K562 (cell line): Measurements from ENCODE around the gene RNF4. TPM values are rescaled to one million over a fixed set of nuclear protein-coding genes. Genes with fewer than 3 reads are reported as not detected.

Experiments
- ATF4 ChIP-seq: fragments of 450-650 bp; formaldehyde crosslinking; IDR thresholded peaks from 2 replicates; pipeline ENCODE4 v1.4.0; 2022; ENCODE audit warnings: mild to moderate bottlenecking, moderate library complexity
- BHLHE40 ChIP-seq: IDR thresholded peaks from 2 replicates; pipeline ENCODE4 v1.6.1; 2011; ENCODE audit warnings: low read length, improper control_type of control experiment
- CEBPB ChIP-seq: fragments of 450-650 bp; IDR thresholded peaks from 2 replicates; pipeline ENCODE4 v1.6.1; 2016; ENCODE audit warnings: missing genetic modification characterization, missing compliant biosample characterization
- ID3 ChIP-seq, 2 experiments: fragments of 250-450 bp in 1 of 2; fragments of 450-650 bp in 1 of 2; sonication (Bioruptor Pico) in 1 of 2; IDR thresholded peaks; 2 replicates each; pipeline versions ENCODE4 v1.6.1 to v1.8.0; 2016 to 2021; ENCODE audit warnings: mild to moderate bottlenecking in 2 of 2, moderate library complexity in 2 of 2, missing compliant biosample characterization in 1 of 2, missing genetic modification characterization in 1 of 2
- KLF13 ChIP-seq: fragments of 450-650 bp; IDR thresholded peaks from 2 replicates; pipeline ENCODE4 v1.6.1; 2016; ENCODE audit warnings: missing genetic modification characterization, low read depth, mild to moderate bottlenecking, missing compliant biosample characterization, moderate library complexity, borderline replicate concordance
- MBD1 ChIP-seq: fragments of 250-450 bp; sonication (Bioruptor Pico); IDR thresholded peaks from 2 replicates; pipeline ENCODE4 v1.8.0; 2022; ENCODE audit warnings: inconsistent platforms
- RBM14 ChIP-seq: fragments of 200-400 bp; formaldehyde crosslinking; IDR thresholded peaks from 2 replicates; pipeline ENCODE4 v1.6.1; 2018; ENCODE audit warnings: low read depth, mild to moderate bottlenecking, low read length, moderate library complexity, borderline replicate concordance; ENCODE audit not compliant: insufficient read depth
- RUNX1 ChIP-seq: sonication (generic); IDR thresholded peaks from 2 replicates; pipeline ENCODE4 v1.6.1; 2016; ENCODE audit warnings: antibody characterized with exemption, low read depth
- SFPQ ChIP-seq: fragments of 200-400 bp; formaldehyde crosslinking; IDR thresholded peaks from 2 replicates; pipeline ENCODE4 v1.6.1; 2017; ENCODE audit warnings: mild to moderate bottlenecking, low read depth, low read length, moderate library complexity
- SIN3A ChIP-seq, 2 experiments: fragments of 150-350 bp in 1 of 2; IDR thresholded peaks; 2 replicates each; pipeline ENCODE4 v1.6.1; 2011 to 2016; ENCODE audit warnings: borderline replicate concordance in 2 of 2, low read depth in 2 of 2, low read length in 2 of 2, mild to moderate bottlenecking in 2 of 2, moderate library complexity in 2 of 2; ENCODE audit not compliant: control insufficient read depth in 1 of 2
- SMC3 ChIP-seq: conservative IDR thresholded peaks from 2 replicates; pipeline ENCODE4 v1.6.1; 2011; ENCODE audit warnings: low read depth, low read length, improper control_type of control experiment; ENCODE audit not compliant: insufficient read depth
- SP1 ChIP-seq: sonication (generic); formaldehyde crosslinking; IDR thresholded peaks from 2 replicates; pipeline ENCODE4 v1.8.1; 2022; ENCODE audit warnings: mild to moderate bottlenecking, missing genetic modification reagents
- SRSF3 ChIP-seq: fragments of 200-400 bp; formaldehyde crosslinking; IDR thresholded peaks from 2 replicates; pipeline ENCODE4 v1.6.1; 2016; ENCODE audit warnings: mild to moderate bottlenecking, low read length, moderate library complexity; ENCODE audit not compliant: insufficient read depth
- TCF7L2 ChIP-seq: fragments of 150-350 bp; IDR thresholded peaks from 2 replicates; pipeline ENCODE4 v1.6.1; 2016; ENCODE audit warnings: low read depth, mild to moderate bottlenecking, low read length, moderate library complexity
- ZBTB17 ChIP-seq: fragments of 450-650 bp; formaldehyde crosslinking; IDR thresholded peaks from 2 replicates; pipeline ENCODE4 v1.4.0; 2020; ENCODE audit warnings: mild to moderate bottlenecking
- ZNF589 ChIP-seq: fragments of 200-800 bp; sonication (Bioruptor generic); IDR thresholded peaks from 2 replicates; pipeline ENCODE4 v1.6.1; 2016; ENCODE audit warnings: low read depth, missing genetic modification characterization, missing compliant biosample characterization
- ZNF644 ChIP-seq: fragments of 200-800 bp; sonication (Bioruptor generic); IDR thresholded peaks from 2 replicates; pipeline ENCODE4 v1.6.1; 2016; ENCODE audit warnings: low read depth, missing genetic modification characterization, missing compliant biosample characterization
- ZNF766 ChIP-seq: fragments of 200-800 bp; sonication (Bioruptor generic); conservative IDR thresholded peaks from 2 replicates; pipeline ENCODE4 v1.6.1; 2016; ENCODE audit warnings: missing genetic modification characterization, missing compliant biosample characterization
- polyA plus RNA-seq, 8 experiments: library from polyadenylated mRNA; depleted of rRNA in 4 of 8; stranded (reverse) in 5 of 8; unstranded in 3 of 8; fragments of >200 nt; fragmentation: Nextera tagmentation in 2 of 8; fragmentation: Illumina TruSeq in 1 of 8; extraction: Ambion mirVana in 2 of 8; extraction: Trizol in 1 of 8; gene quantifications; 2 replicates each; pipeline versions ENCODE4 v1.2.1 to v1.2.3, GENCODE V29; 2011 to 2014; ENCODE audit warnings: inconsistent platforms in 1 of 8, missing spikeins in 1 of 8
- total RNA-seq, 7 experiments: library from RNA; depleted of rRNA in 6 of 7; stranded (reverse); fragments of >200 nt in 6 of 7; fragmentation: Illumina TruSeq in 2 of 7; extraction: Trizol in 2 of 7; gene quantifications; 2 replicates each; pipeline versions ENCODE4 v1.2.1 to v1.2.3, GENCODE V29; 2011 to 2021; ENCODE audit warnings: low replicate concordance in 1 of 7
- TF ChIP-seq, protein P1 (sequence below): fragments of 450-650 bp; conservative IDR thresholded peaks from 2 replicates; pipeline ENCODE4 v1.6.1; 2016; ENCODE audit warnings: missing genetic modification characterization, low read depth, mild to moderate bottlenecking, control low read depth, missing compliant biosample characterization

Gene RNF4
- total and polyA plus RNA-seq, 9 of the 15 experiments (the other 6 are each of a cell fraction or from before 2014, with no cell fraction given), result 19.2 to 59.3 (median 44.8) TPM

DNA sequence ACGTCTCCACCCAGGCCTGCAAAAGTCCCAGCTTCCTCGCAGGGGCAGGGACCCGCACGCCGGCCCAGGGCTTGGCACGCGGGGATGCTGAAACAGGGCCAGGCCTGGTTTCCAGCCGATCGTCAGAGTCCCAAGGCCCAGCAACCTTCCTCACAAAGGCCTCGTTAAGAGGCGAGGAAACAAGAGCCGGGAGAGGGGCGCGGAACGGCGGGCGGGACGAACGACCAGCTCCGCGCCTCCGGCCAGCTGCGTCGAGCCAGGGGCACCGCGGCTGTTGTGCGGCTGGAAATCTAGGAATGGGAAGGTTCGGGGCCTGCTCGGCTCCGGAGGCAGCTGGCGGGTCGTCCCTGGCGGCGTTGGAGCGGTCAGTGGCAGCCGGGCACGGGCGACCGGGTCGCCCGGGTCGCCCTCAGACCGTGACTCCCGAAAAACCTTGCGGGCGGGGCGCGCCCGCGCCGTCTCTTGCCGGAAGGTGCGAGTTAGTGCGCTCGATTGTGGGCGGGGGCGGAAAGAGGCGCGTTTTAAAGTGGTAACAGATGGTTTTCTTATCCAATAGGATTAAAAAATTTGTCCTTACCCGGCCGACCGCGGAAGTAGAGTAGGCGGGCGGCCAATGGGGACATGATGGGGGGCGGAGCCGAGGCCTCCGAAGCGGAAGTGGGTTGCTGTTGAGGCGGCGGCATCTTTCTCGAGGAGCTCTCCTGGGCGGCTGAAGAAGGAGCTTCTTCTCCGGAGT, at the start of gene RNF4 (continued):
- no peak for TF ChIP-seq SRSF3
- TF ChIP-seq RBM14, result no peak
- no peak for TF ChIP-seq SFPQ
- TF ChIP-seq ZNF766, result no peak
- peak in 1 of 2 experiments; percentile 50; a peak in 2 of 4 replicates for TF ChIP-seq SIN3A (IDR thresholded peaks at IDR 0.05; ENCODE audit: borderline replicate concordance in 2 of 2, control insufficient read depth in 1 of 2, low read depth in 2 of 2, low read length in 2 of 2)
- no peak for TF ChIP-seq ATF4
- no peak for TF ChIP-seq CEBPB (tag)
- TF ChIP-seq ZNF589, result no peak
- no peak for TF ChIP-seq KLF13 (tag)
- TF ChIP-seq SP1 (CRISPR knock-in tag), result peak; percentile 60; the same call in 1 of the 2 replicates
- TF ChIP-seq RUNX1, result no peak
- TF ChIP-seq MBD1 (CRISPR knock-in tag), result no peak
- no peak for TF ChIP-seq ZBTB17 (CRISPR knock-in tag)
- peak; percentile 80 for TF ChIP-seq BHLHE40
- TF ChIP-seq, protein P1, sequence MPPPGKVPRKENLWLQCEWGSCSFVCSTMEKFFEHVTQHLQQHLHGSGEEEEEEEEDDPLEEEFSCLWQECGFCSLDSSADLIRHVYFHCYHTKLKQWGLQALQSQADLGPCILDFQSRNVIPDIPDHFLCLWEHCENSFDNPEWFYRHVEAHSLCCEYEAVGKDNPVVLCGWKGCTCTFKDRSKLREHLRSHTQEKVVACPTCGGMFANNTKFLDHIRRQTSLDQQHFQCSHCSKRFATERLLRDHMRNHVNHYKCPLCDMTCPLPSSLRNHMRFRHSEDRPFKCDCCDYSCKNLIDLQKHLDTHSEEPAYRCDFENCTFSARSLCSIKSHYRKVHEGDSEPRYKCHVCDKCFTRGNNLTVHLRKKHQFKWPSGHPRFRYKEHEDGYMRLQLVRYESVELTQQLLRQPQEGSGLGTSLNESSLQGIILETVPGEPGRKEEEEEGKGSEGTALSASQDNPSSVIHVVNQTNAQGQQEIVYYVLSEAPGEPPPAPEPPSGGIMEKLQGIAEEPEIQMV (tag), result no peak
- TF ChIP-seq SMC3, result no peak
- TF ChIP-seq ID3 (CRISPR knock-in tag; IDR thresholded peaks at IDR 0.05), result no peak
- TF ChIP-seq ID3 (tag; IDR thresholded peaks at IDR 0.05), result no peak
- no peak for TF ChIP-seq TCF7L2
- TF ChIP-seq ZNF644 (tag), result no peak
